Cardiac fibroblast (primary cell): ENCODE measurements around the gene FERMT3.

Source experiments
- DNase-seq, 2 donors: peaks; one replicate each; pipeline versions ENCODE4 v3.0.0 to v3.0.0-alpha.2; 2010; ENCODE audit warnings: low read depth in 2 of 2
- H3K4me3 ChIP-seq, 2 donors: replicated peaks in 1 of 2; 1 replicate in 1 of 2; 2 replicates in 1 of 2; pipeline ENCODE4 v1.5.1; 2011; ENCODE audit warnings: low read depth in 2 of 2, low read length in 2 of 2, mild to moderate bottlenecking in 2 of 2, moderate library complexity in 1 of 2
- TF ChIP-seq, protein P1 (sequence below): IDR thresholded peaks from one replicate; pipeline ENCODE4 v1.5.1; 2011; ENCODE audit warnings: low read depth, mild to moderate bottlenecking, low read length, inconsistent platforms

The FERMT3 gene

DNA sequence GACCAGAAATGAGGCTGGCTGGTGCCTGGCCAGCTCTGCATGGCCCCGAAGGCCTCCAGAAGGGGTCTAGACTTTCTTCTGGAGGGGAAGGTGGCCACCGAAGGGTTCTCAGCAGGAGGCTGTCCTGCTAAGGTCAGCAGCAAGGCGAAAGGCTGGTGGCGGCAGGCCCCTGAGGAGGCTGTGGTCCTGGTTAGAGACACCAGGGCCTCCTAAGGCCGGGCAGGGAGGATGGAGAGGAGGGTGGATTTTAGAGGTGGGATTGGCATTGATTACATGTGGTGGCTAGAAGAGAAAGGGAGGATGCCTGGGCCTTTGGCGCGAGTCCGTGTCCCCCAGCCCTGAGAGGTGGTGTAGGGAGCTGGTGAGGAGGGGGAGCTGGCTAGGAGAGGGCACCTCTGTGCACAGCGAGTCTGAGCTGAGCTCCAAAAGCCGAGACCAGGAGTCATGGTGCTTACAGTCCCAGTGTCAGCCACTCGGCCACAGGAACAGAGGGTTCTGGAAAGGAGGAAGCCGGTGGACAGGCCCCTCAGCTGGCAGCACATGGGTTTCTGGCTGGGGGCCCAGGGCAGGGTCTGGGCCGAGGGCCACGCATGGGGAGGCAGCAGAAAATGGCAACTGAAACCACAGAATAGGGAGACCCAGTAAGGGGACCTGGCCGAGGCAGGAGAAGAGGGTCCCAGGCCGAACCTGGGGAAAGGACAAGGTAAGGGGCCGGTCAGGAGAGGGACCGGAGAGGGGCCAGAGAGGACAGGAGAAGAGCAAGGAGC, 2.5 kb downstream of the FERMT3 start:
- DNase-seq = no peak
- TF ChIP-seq, protein P1, sequence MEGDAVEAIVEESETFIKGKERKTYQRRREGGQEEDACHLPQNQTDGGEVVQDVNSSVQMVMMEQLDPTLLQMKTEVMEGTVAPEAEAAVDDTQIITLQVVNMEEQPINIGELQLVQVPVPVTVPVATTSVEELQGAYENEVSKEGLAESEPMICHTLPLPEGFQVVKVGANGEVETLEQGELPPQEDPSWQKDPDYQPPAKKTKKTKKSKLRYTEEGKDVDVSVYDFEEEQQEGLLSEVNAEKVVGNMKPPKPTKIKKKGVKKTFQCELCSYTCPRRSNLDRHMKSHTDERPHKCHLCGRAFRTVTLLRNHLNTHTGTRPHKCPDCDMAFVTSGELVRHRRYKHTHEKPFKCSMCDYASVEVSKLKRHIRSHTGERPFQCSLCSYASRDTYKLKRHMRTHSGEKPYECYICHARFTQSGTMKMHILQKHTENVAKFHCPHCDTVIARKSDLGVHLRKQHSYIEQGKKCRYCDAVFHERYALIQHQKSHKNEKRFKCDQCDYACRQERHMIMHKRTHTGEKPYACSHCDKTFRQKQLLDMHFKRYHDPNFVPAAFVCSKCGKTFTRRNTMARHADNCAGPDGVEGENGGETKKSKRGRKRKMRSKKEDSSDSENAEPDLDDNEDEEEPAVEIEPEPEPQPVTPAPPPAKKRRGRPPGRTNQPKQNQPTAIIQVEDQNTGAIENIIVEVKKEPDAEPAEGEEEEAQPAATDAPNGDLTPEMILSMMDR = no peak
- H3K4me3 ChIP-seq = no peak overlapping the region

DNA sequence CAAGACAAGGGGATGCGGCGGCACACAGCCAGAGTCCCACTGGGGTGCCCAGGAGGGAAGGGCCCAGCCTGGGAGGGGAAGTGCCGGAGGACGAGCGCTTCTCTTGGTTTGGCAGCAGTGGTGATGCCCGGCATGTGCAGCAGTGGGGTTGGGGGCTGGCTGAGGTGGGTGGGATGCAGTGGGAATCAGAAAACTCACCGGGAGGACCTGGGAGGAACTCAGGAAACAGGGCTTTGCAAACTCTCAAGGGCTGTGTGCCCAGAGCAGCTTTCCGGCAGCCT, 3.0 kb downstream of the FERMT3 start:
- TF ChIP-seq, protein P1 = no peak
- H3K4me3 ChIP-seq = no peak overlapping the region
- DNase-seq = no peak

DNA sequence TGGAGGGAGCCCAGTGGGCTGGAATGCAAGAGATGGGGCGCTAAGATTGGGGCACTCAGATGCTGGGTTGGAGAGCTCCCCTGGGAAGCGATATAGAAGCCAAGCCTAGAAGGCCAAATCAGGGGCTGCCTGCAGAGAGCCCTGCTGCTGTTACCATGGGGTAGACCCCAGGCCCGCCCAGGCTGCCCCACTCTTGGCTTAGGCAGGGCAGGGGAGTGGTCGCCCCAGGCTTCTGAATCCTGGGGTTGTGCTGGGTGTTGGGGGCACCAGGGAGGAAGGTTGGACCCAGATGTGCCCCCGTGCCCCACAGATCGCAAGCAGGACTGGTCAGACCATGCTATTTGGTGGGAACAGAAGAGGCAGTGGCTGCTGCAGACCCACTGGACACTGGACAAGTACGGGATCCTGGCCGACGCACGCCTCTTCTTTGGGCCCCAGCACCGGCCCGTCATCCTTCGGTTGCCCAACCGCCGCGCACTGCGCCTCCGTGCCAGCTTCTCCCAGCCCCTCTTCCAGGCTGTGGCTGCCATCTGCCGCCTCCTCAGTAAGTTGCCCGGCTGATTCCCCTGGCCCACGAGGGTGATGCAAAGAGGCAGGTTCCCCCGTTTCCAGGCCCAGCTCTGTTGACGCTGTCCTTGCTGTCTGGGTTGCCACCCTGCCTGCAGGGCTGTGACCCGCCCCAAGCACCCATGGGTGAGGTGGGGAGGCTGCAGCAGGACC, 3.9 kb downstream of the FERMT3 start:
- DNase-seq = no peak
- TF ChIP-seq, protein P1 = no peak
- no peak overlapping the region for H3K4me3 ChIP-seq

DNA sequence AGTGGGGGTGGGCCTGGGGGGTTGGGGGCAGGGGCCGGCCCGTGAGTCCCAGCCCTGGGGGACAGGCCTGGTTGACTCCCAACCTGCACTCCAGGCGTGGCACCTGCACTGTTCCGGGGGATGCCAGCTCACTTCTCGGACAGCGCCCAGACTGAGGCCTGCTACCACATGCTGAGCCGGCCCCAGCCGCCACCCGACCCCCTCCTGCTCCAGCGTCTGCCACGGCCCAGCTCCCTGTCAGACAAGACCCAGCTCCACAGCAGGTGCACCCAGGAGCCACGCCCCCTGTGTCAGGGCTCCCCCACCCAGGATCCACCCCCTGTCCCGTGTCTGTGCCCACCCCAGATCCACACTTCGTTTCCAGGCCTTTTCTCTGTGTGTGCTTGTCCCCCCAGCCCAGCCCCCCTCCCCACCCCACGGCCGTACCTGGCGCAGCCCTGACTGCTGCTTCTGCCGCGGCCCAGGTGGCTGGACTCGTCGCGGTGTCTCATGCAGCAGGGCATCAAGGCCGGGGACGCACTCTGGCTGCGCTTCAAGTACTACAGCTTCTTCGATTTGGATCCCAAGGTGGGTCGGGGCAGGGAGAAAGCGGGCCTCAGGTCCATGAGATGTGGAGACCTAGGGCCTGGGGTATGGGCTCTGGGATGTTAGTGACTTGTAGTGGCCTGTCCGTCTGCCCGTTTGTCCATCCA, 4.8 kb downstream of the FERMT3 start:
- TF ChIP-seq, protein P1 = no peak
- DNase-seq = no peak
- H3K4me3 ChIP-seq = no peak overlapping the region

DNA sequence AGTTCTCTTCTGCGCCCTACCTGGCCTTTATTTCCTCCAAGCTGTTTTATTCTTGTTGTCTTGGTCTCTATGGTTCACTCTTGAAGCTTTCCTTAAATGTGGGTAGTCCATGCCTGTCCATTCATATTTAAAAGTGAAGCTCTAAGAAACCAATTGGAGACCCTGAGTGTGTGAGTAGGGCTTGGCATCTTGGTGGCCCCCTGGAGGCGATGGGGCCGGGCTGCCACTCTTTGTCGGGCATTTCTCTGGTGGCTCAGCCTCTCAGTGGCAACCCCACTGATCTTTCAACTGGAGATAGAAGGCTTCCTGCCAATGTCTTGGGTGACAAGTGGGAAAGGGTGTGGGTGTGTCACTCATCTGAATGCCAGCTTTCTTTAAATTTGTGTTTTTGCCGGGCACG, 10.4 kb downstream of the FERMT3 start:
- no peak for DNase-seq
- H3K4me3 ChIP-seq = no peak overlapping the region
- TF ChIP-seq, protein P1 = no peak

DNA sequence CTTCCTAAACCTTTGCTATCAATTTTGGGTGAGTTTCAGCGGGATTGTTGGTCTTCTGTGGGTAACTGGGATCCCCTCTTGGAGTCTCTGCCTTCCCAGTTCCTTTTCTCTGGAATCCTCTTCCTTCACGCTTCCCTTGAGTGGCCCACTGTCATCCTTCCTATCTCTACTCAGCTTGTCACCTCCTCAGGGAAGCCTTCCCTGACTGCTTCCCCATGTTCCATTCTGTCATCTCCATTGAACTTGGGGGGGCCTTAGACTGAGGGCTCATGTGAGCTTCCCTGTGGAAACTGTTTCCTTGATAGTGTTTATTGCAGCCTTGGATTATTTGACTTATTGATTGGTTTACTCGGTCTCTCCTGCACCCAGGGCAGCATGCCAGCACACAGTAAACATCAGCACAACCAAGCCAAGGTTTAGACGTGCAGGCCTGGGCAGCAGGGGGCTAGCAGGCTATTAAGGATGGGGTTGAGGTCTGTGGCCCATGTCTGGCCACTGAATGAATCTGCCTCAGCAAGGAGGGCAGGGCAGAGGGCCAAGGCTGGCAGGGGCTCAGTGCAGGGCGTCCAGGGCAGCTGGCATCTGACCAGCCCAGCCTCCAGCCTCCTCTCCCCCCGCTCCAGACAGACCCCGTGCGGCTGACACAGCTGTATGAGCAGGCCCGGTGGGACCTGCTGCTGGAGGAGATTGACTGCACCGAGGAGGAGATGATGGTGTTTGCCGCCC, 12.3 kb downstream of the FERMT3 start:
- no peak overlapping the region for H3K4me3 ChIP-seq
- TF ChIP-seq, protein P1 = no peak
- no peak for DNase-seq
